GM21528 (cell line): ENCODE data around the gene SPANXD.
"Not testable (repeated sequence)": the region's sequence is repeated elsewhere in the genome, so short reads cannot be mapped to it uniquely, and the experiment has no call there.

Experiments used
- ATAC-seq: cut with Tn5 transposase; IDR thresholded peaks from one replicate; pipeline ENCODE4 v1.9.1; 2021; ENCODE audit warnings: mild to moderate bottlenecking, moderate library complexity; ENCODE audit not compliant: unreplicated experiment, low FRiP score

SPANXD gene, protein sequence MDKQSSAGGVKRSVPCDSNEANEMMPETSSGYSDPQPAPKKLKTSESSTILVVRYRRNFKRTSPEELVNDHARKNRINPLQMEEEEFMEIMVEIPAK

GRCh38 chrX:141698639-141699038, at the start of gene SPANXD:
TSS of gene SPANXD (minus strand) at chrX:141698739. CDS start at chrX:141698405, 334 bp downstream.
- not testable (repeated sequence) for ATAC-seq

GRCh38 chrX:141742666-141743065, 44.1 kb upstream of the SPANXD start:
- no peak for ATAC-seq

- no peak for ATAC-seq
These were observed 38.1 kb upstream of the SPANXD start for GRCh38 chrX:141736656-141737055.

DNA sequence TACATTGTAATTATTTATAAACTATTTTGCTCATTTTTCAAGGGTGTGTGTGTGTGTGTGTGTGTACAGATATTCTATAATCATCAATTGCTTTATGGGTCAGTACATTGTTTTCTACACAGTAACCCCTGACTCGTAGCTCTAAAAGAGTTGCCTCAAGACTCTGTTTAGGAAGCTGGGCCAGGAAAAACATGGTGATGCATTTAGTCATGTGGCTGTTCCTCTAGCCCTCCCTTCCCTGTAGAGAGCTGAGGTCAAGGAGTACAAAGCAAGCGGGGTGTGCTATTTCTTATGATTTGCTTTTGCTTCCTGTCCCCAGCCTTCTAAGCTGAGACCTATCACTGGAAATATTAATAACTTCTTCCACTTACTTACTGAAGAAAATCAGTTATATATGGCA, 34.8 kb upstream of the SPANXD start:
- ATAC-seq = no peak

- no peak for ATAC-seq
These were observed 33.5 kb upstream of the SPANXD start for GRCh38 chrX:141732031-141732430.

DNA sequence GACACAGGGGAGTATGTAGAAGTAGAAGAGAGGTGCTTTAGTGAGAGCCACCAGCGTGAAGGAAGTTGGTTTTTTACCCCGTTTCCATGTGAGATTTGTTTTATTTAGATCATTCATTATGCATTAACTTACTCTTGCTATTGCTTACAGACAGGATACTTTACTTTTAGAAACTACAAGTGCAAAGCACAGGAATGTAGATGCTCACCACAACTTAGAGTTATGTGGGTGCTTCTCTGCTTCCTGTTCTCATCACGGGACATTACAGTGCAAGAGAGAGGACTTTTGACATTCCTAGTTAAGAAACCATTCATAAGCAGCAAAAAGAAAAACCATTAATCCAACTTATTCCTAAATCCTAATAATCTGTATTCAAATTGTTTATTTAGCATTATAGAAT, 25.6 kb upstream of the SPANXD start:
- no peak for ATAC-seq

DNA sequence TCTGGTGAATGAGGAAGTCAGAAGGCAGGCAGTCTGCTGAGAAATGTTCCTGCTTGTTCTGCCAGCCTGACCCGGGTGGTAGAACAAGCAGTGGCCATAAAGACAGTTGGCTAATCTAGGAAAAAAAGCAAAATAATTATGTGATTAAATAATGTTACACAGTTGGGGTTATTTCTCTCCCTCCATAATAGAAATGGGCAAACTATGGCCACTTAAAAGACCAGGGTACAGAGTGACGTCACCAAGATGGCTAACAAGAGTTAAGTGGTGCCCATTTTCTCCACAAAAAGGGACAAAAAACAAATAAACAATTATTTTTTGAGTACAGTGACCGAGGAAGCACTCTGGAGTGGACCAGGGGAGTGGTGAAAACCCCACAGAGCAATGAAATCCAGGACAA, 16.1 kb upstream of the SPANXD start:
- no peak for ATAC-seq

DNA sequence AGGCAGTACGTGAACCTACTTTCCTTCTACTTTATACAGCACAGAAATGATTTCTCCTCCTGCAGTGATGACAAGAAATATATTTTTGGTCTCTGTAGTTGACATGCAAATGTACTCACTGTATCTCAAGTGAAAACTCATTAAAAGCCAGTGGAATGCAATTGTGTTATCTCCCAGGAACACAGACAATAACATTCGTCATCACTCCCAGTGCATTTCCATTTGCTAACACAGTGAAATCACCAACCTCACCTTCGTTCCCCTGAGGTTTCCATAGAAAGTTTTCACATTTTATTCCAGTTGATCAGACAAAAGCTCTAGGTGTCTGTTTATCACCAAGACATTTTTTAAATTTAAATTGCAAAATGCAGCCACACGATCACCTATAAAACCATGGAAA, 2.5 kb upstream of the SPANXD start:
- no peak for ATAC-seq

GRCh38 chrX:141673946-141674345, 24.6 kb downstream of the SPANXD start:
- no peak for ATAC-seq

- no peak for ATAC-seq
These were observed 28.9 kb downstream of the SPANXD start for GRCh38 chrX:141669689-141670088.

DNA sequence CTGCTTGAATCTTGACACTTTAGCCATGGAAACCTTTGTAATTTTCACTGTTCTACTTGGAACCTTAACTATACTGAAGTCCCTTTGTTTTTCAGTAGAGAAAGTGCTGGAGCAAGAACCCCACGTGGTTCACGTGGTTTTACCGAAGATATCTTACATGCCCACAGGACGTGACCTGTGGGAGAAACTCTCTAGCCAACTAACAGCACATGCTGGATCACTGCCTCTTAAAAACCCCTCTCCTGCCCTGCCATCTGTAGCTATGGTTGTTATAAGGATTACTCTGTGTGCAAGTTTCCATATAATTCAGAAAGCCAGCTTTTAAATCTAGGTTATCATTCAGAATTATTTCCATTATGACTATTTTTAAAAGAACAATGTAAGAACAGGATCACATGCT, 30.2 kb downstream of the SPANXD start:
- ATAC-seq = no peak

DNA sequence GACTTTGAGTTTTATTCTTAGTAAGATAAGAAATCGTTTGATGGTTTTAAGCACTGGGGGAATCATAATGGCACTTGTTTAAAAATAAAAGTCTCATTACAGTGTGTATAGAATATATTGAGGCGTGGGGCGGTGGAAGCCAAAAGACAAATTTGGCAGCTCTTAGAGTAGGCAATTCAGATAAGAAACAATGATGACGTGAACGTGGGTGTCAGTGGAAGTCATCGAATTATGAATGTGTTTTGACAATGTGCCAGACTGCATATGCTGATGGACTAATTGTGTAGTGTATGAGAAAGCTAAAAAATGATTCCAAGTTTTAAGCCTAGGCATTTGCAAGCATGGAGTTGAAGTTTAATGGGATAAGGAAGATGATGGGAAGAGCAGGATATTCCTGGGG, 35.8 kb downstream of the SPANXD start:
- ATAC-seq = no peak

DNA sequence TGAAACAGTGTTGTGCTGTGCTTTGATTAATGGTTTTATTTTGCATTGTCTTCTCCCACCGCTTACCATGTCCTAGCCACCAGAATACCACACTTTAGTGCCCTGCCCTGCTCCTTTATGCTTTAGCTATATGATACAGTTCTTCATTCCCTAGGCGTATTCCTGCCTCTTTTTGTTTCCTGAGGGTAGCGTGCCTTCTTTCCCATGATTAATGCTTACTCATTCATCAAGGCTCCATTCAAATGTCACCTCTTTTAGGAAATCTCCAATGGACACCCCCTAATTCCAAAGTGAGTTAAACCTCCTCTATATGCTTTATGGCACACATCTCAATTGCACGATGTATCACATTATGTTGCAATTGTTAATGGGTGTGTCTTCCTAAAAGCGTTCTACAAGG, 46.3 kb downstream of the SPANXD start:
- no peak for ATAC-seq
